Measurements from ENCODE around the gene UBTF.

UBTF gene

GRCh38 chr17:44171931-44172455 lies 47.5 kb downstream of the UBTF start:
- no peak for DNase-seq (ENCODE audit: low read depth in 3 of 3)

- no peak for DNase-seq (ENCODE audit: low read depth in 3 of 3)
These were observed 48.8 kb downstream of the UBTF start, which contains the start of gene ASB16 for GRCh38 chr17:44170499-44171201. TSS of gene ASB16 (plus strand) at chr17:44170704. CDS start at chr17:44170790, 86 bp downstream.

- no peak for DNase-seq (ENCODE audit: low read depth in 3 of 3)
These were observed 49.4 kb downstream of the UBTF start for GRCh38 chr17:44170135-44170498.

- no peak for DNase-seq (ENCODE audit: low read depth in 3 of 3)
These were observed 52.2 kb downstream of the UBTF start for GRCh38 chr17:44167181-44167861.

GRCh38 chr17:44164476-44164875 lies 55.0 kb downstream of the UBTF start:
- no peak for DNase-seq (ENCODE audit: low read depth in 3 of 3)

GRCh38 chr17:44159519-44160210 lies 59.8 kb downstream of the UBTF start:
- no peak for DNase-seq (ENCODE audit: low read depth in 3 of 3)

GRCh38 chr17:44155488-44155887 lies 64.0 kb downstream of the UBTF start:
- no peak for DNase-seq (ENCODE audit: low read depth in 3 of 3)
